ENCODE measurements around the gene ZNF264.
A peak's percentile ranks its signal among the peaks of the same experiment; 100 is the strongest.
"Not testable (repeated sequence)": the region's sequence is repeated elsewhere in the genome, so short reads cannot be mapped to it uniquely, and the experiment has no call there.

The ZNF264 gene

GRCh38 chr19:57191141-57192076 is at the start of gene ZNF264:
ZNF264 (plus strand) TSS chr19:57191500; CDS start chr19:57191914, 414 bp downstream.
- peak; percentile 89 for DNase-seq

GRCh38 chr19:57141699-57142098 is 49.6 kb upstream of the ZNF264 start:
- DNase-seq: no peak

DNA sequence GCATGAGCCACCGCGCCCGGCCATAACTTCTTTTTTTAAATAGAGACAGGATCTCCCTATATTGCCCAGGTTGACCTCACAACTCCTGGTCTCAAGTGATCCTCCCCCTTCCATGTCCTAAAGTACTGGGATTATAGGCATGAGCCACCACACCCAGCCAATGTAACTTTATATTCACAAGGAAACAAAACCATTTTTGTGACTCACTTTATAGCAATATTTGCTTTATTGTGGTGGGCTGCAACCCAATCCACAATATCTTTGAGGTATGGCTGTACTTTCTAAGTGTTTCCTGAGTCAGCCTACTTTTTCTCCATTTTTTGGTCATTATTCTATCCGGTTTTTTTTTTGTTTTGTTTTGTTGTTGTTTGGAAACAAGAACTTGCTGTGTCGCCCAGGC is 38.4 kb upstream of the ZNF264 start:
- DNase-seq: no peak

GRCh38 chr19:57161985-57162539 is 29.2 kb upstream of the ZNF264 start:
- no peak for DNase-seq

DNA sequence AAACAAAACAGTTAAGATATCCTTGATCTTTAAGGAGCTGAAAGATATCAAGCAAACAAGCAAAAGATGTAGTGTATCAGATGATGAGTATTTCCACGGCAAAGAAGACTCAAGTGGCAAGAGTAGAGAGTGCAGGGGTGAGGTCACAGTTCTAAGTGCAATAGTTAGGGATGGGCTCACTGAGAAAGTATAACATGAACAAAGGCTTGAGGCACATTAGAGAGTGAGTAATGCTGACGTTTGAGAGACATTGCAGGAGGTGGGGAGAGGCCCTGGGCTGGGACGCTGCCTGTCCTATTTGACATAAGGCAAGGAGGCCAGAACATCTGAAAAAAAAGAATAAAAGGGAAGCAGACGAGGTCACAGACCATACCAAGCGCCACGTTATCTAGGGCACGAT is 25.5 kb upstream of the ZNF264 start:
- no peak for DNase-seq

- no peak for DNase-seq
Observed at GRCh38 chr19:57167385-57167784, 23.9 kb upstream of the ZNF264 start, which contains the start of gene DUXA. DUXA (minus strand) TSS chr19:57167485; CDS start chr19:57167443, 42 bp downstream.

GRCh38 chr19:57171551-57172081 is 19.7 kb upstream of the ZNF264 start:
- DNase-seq: no peak

GRCh38 chr19:57190301-57190700 is 999 bp upstream of the ZNF264 start:
- no peak for DNase-seq

GRCh38 chr19:57192077-57192420 is 749 bp downstream of the ZNF264 start:
- DNase-seq: no peak

DNA sequence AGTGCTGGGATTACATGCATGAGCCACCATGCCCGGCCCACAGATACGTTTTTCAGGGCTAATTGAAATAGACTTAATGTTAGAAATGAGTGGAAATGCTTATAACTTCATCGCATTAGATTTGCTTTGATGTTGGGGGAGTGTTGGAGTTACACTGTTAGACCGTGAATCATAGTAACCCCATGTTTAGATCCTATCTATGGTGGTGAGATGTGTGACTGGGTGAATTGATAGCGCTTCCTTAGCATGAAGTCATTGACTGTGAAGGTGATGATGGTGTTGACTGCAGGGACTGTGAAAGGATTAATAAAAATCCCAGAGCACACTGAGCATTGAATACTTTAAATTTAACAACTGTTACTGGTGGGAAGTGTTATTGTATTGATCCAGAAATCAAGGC is 1.7 kb downstream of the ZNF264 start:
- DNase-seq: peak; percentile 12

- DNase-seq: not testable (repeated sequence)
Observed at GRCh38 chr19:57197874-57198273, 6.6 kb downstream of the ZNF264 start.

- DNase-seq: no peak
Observed at GRCh38 chr19:57202160-57202559, 10.9 kb downstream of the ZNF264 start.

DNA sequence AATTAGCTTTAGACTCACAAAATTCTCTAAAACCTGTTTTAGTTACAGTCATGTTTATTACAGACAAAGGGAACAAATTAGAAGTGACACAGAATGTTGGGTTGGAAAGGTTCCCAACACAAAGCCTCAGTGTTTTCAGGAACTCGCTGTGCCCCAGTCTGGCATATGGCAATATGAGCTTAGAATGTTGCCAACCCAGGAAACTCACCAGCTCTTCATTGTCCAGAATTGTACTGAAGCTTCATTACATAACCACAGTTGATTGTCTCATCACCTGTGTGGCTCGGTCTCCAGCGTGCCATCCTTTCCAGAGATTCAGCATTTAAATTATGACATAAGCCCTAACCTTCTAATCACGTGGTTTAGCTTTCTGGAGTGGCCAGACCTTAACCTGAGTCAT is 19.1 kb downstream of the ZNF264 start:
- DNase-seq: no peak

DNA sequence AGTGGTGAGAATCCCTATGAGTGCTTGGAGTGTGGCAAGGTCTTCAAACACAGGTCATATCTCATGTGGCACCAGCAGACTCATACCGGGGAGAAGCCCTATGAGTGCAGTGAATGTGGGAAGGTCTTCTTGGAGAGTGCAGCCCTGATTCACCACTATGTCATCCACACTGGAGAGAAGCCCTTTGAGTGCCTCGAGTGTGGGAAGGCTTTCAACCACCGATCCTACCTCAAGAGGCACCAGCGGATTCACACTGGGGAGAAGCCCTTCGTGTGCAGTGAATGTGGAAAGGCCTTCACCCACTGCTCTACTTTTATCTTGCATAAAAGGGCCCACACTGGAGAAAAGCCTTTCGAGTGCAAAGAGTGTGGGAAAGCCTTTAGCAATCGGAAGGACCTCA is 20.8 kb downstream of the ZNF264 start:
- DNase-seq: no peak

DNA sequence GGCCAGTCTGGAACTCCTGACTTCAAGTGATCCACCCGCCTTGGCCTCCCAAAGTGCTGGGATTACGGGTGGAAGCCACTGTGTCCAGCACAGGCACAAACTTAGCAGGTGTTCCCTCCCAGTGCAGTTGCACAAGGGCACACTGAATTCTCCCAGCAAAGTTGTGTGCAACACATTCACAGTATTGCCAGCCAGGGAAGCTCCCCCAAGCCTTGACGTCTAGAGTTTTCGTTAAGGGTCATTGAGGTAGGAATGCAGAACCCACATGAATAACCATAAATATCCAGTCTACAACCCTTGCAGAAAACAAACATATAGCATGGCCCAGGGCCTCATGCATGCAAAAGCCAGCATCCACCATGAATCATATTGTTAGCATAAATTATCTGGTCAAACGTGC is 36.2 kb downstream of the ZNF264 start:
- no peak for DNase-seq

DNA sequence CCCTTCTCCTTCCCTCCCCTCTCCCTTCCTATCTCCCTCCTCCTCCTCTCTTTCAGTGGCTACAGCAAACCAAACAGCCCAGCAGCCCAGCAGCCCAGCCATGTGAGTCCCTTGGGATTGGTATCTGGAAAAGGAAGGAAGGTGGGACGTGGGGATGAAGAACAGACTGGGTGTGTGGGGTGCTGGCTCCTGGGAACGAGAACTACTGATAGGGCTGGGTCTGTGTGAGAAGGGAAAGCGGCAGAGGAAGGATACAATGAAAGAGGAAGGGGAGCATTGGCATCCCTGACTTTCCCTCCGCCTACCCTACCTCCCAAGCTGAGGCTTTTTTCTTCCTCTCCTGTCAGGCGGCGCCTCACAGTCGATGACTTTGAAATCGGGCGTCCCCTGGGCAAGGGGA is 40.4 kb downstream of the ZNF264 start:
- no peak for DNase-seq

DNA sequence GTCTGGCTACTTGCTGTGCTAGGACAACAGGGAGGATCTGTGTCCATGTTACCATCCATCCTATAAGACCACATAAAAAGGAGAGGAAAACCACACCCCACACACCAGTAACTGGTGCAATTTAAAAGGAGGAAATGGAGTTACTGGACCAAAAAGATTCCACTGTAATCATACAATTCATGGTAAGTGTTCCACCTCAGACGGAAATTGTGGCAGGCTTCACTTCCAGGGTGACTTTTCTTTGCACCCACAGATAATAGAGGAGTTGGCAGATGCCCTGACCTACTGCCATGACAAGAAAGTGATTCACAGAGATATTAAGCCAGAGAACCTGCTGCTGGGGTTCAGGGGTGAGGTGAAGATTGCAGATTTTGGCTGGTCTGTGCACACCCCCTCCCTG is 41.9 kb downstream of the ZNF264 start:
- DNase-seq: no peak

DNA sequence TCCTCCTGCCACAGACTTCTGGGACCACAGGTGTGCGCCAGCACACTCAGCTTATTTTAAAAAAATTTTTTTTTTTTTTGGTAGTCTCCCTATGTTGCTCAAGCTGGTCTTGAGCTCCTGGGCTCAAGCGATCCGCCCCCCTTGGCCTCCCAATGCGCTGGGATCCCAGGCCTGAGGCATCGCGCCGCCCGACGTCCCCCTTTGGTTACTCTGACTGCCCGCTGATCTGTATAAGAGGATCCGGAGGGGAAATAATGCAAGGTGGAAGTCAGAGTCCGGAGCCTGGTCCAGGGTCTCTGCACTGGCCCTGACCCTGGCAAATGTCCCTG is 48.6 kb downstream of the ZNF264 start:
- no peak for DNase-seq

GRCh38 chr19:57240311-57241090 is 49.2 kb downstream of the ZNF264 start, which contains the start of gene ZNF805:
ZNF805 (plus strand) TSS chr19:57240632; CDS start chr19:57240892, 260 bp downstream.
- DNase-seq: peak; percentile 96

- no peak for DNase-seq
Observed at GRCh38 chr19:57241176-57241575, 49.9 kb downstream of the ZNF264 start.

DNA sequence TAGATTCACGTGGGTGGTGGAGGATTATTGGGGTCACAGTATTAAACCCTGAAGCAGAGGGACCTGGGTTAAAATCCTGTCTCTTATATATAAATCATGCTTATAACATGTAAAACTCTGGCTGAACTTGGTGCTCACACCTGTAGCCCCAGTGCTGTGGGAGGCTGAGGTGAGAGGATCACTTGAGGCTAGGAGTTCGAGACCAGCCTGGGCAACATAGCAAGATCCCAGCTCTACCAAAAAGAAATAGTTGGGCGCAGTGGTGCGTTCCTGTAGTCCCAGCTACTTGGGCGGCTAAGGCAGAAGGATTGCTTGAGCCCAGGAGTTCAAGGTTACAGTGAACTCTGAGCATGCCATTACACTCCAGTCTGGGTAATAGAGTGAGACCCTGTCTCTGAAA is 51.5 kb downstream of the ZNF264 start:
- DNase-seq: no peak

- no peak for DNase-seq
Observed at GRCh38 chr19:57244513-57244912, 53.2 kb downstream of the ZNF264 start.

DNA sequence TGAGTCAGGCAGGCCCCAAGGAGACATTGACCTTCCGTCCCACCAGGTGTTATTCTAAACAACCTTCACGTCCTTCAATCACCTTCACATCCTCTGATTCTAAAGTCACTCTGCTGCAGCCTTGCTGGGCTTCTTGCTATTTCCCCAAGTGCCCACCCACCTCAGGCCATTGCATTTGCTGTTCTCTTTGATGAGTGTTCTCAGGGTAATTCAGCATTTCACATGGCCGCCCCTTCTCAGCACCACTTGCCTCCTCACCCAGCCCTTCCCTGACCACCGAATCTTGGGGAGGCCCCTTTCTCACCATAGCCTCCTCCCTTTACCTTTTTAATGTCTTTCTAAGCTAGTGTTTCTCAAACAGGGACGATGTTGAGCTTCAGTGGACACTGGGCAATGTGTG is 53.8 kb downstream of the ZNF264 start:
- DNase-seq: no peak

All from activated CD4-positive, alpha-beta T cell treated with anti-CD3 and anti-CD28 coated beads, Interleukin-2, amount 50 U/mL, for 16 hours (primary cell).